Fibroblast of mammary gland (primary cell): Measurements from ENCODE around the gene CRTC1.

Experiments
- DNase-seq: peaks from one replicate; pipeline ENCODE4 v3.0.0-alpha.2; 2010; ENCODE audit warnings: low read depth
- H3K4me3 ChIP-seq: 2 replicates; pipeline ENCODE4 v1.5.1; 2011; ENCODE audit warnings: low read depth, mild to moderate bottlenecking, low read length, moderate library complexity; ENCODE audit not compliant: control insufficient read depth
- TF ChIP-seq, protein P1 (sequence below): conservative IDR thresholded peaks from 2 replicates; pipeline ENCODE4 v1.5.1; 2011; ENCODE audit warnings: low read depth, low read length, inconsistent platforms; ENCODE audit not compliant: control insufficient read depth, insufficient read depth

The CRTC1 gene

GRCh38 chr19:18665771-18666202 is 17.7 kb upstream of the CRTC1 start:
- no peak overlapping the region for H3K4me3 ChIP-seq
- DNase-seq, result no peak
- TF ChIP-seq, protein P1, sequence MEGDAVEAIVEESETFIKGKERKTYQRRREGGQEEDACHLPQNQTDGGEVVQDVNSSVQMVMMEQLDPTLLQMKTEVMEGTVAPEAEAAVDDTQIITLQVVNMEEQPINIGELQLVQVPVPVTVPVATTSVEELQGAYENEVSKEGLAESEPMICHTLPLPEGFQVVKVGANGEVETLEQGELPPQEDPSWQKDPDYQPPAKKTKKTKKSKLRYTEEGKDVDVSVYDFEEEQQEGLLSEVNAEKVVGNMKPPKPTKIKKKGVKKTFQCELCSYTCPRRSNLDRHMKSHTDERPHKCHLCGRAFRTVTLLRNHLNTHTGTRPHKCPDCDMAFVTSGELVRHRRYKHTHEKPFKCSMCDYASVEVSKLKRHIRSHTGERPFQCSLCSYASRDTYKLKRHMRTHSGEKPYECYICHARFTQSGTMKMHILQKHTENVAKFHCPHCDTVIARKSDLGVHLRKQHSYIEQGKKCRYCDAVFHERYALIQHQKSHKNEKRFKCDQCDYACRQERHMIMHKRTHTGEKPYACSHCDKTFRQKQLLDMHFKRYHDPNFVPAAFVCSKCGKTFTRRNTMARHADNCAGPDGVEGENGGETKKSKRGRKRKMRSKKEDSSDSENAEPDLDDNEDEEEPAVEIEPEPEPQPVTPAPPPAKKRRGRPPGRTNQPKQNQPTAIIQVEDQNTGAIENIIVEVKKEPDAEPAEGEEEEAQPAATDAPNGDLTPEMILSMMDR, result no peak

GRCh38 chr19:18666317-18666716 is 17.2 kb upstream of the CRTC1 start:
- DNase-seq, result no peak
- TF ChIP-seq, protein P1, result no peak
- H3K4me3 ChIP-seq, result no peak overlapping the region

- TF ChIP-seq, protein P1, result no peak
- DNase-seq, result no peak
- H3K4me3 ChIP-seq, result no peak overlapping the region
Measured at GRCh38 chr19:18666784-18667183, 16.7 kb upstream of the CRTC1 start.

DNA sequence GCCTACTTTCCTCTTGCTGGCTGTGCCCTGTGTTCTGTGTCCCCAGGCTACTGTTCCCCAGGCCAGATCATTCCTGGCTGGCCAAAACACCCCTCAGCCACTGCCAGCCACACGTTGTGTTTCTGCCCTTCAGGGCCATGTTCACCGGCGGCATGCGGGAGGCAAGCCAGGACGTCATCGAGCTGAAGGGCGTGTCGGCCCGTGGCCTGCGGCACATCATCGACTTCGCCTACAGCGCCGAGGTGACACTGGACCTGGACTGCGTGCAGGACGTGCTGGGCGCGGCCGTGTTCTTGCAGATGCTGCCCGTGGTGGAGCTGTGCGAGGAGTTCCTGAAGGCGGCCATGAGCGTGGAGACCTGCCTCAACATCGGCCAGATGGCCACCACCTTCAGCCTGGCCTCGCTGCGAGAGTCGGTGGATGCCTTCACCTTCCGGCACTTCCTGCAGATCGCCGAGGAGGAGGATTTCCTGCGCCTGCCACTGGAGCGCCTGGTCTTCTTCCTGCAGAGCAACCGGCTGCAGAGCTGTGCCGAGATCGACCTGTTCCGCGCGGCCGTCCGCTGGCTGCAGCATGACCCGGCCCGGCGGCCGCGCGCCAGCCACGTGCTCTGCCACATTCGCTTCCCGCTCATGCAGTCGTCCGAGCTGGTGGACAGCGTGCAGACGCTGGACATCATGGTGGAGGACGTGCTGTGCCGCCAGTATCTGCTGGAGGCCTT is 15.8 kb upstream of the CRTC1 start:
- H3K4me3 ChIP-seq, result no peak overlapping the region
- TF ChIP-seq, protein P1, result no peak
- DNase-seq, result no peak

DNA sequence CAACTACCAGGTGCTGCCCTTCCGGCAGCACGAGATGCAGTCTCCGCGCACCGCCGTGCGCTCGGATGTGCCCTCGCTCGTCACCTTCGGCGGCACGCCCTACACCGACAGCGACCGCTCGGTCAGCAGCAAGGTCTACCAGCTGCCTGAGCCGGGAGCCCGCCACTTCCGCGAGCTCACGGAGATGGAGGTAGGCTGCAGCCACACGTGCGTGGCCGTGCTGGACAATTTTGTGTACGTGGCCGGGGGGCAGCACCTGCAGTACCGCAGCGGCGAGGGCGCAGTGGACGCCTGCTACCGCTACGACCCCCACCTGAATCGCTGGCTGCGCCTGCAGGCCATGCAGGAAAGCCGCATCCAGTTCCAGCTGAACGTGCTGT is 15.2 kb upstream of the CRTC1 start:
- no peak for DNase-seq
- TF ChIP-seq, protein P1, result no peak
- H3K4me3 ChIP-seq, result no peak overlapping the region

DNA sequence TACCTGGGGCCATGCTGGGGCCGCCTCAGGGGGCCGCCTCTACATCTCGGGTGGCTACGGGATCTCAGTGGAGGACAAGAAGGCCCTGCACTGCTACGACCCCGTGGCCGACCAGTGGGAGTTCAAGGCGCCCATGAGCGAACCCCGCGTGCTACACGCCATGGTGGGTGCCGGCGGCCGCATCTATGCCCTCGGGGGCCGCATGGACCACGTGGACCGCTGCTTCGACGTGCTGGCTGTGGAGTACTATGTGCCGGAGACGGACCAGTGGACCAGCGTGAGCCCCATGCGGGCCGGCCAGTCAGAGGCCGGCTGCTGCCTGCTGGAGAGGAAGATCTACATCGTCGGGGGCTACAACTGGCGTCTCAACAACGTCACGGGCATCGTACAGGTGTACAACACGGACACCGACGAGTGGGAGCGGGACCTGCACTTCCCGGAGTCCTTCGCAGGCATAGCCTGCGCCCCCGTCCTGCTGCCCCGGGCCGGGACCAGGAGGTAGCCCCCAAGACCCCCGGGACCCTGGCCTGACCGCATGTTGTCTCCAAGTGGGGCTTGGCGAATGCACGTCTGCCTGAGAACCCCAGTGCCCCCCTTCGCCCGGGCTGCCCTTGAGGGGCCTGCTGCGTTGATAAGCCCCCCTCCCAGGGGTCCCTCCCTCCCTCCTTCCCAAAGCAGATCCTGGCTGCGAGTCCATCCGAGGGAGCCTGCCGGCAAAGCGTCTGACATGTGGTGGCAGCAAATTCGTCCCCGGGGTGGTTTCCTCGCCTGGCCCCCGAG is 14.5 kb upstream of the CRTC1 start:
- DNase-seq, result no peak
- no peak overlapping the region for H3K4me3 ChIP-seq
- TF ChIP-seq, protein P1, result no peak
